ENCODE measurements around the gene OGDHL. TPM values are rescaled to one million over a fixed set of nuclear protein-coding genes. Genes with fewer than 3 reads are reported as not detected.

Gene OGDHL
- total and polyA plus RNA-seq, 3 experiments from 2014 or later: 0.55 to 0.70 TPM; not detected in 1

DNA sequence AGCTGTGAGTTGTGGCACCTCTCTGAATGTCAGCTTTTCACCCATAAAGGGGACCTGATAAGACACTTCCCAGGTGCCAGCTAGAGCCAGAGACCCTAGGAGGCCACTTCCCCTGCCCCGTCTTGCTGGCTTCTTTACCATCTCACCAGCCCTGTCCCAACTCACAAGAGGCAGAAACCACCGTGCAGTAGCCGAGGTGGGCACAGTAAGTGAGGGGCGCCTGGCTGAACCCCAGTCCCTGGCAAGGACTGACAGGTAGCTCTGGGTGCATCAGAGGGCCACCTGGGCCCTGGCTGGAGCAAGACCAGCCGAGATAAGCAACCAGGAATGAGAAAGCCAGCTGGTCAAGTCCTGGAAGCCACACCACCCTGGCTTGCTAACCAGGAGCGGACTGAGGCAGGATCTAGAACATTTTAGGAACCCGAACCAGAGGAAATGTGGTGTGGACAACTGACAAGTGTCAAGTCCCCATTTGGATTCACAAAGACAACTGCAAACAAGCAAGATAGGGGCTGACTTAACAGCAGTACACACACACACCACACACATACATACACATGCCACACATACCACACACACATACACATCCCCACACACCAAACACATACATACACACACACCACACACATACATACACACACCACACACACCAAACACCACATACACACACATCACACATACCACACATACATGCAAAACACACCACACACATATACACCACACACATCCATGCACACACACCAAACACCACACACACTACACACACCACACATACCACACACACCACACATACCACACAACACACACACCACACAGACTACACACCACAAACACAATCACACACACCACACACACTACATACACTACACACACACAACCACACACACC is 20.8 kb downstream of the OGDHL start:
- peak overlapping the region in 1 of 8 donors; percentile 6 for H3K27ac Mint-ChIP-seq
- no peak for DNase-seq
- ChIA-PET CTCF (no interaction called here), POLR2A (interaction anchor here (0.6 kb wide), 1 partner anchor 17 kb away, joined by 8 read pairs; no protein-coding TSS in a partner anchor)
- Histone ChIP-seq H3K4me3 (ENCODE audit: low read length) (no peak overlapping the region), H3K27me3 (ENCODE audit: insufficient read depth, low read length, poor library complexity, severe bottlenecking) (no peaks in the 10 kb centered on the region), H3K36me3 (ENCODE audit: insufficient read depth, low read length) (no peaks in the 10 kb centered on the region), H3K9me3 (ENCODE audit: low read length) (no peaks in the 10 kb centered on the region), H3K27ac (ENCODE audit: low read depth, low read length) (no peak overlapping the region), H3K4me1 (ENCODE audit: insufficient read depth, low read length) (no peaks in the 10 kb centered on the region)
- no peaks in the 10 kb centered on the region for H3K4me1 Mint-ChIP-seq
- H3K36me3 Mint-ChIP-seq: no peaks in the 10 kb centered on the region
- H3K4me3 Mint-ChIP-seq: no peak overlapping the region
- H3K27me3 Mint-ChIP-seq: peaks cover 0 to 3% of the 10 kb centered on the region in 2 donors
- H3K9me3 Mint-ChIP-seq: no peaks in the 10 kb centered on the region

DNA sequence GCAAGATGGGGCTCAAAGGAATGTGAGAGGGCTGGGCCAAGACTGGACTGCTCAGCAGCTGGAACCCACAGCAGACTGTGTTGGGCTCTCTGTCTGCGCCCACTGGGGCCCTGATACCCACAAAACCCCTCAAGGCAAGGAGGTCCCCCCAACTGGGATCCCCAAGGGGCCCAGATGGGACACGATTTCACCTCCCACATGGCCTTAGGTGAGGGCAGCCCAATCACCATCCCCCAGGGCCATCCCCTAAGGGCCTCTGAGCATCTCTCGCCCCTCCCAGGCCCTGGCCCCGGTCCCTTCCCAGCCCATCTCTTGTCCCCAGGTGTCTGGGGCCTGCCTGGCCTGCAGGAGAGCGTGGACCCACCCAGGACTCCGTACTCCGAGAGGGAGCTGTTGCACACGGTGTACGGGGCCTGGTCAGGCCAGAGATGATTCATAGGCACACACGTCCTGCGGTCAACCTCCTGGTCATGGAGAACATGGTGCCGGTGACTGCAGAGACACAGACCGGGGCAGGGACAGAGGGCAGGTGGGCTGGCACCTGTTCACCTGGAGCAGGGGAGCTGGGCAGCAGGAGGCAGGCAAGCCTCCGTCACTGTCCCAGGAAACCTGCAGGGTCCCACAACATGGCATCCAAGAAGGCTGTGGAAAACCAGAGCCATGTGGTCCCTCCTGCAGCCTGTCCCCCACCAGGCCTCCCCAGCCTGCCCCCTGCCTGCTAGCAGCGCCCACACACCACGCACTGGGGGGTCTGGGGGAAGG is 21.6 kb downstream of the OGDHL start:
- Histone ChIP-seq H3K9me3 (ENCODE audit: low read length) (no peaks in the 10 kb centered on the region), H3K4me1 (ENCODE audit: insufficient read depth, low read length) (no peaks in the 10 kb centered on the region), H3K27ac (ENCODE audit: low read depth, low read length) (no peak overlapping the region), H3K4me3 (ENCODE audit: low read length) (no peak overlapping the region), H3K27me3 (ENCODE audit: insufficient read depth, low read length, poor library complexity, severe bottlenecking) (no peaks in the 10 kb centered on the region), H3K36me3 (ENCODE audit: insufficient read depth, low read length) (no peaks in the 10 kb centered on the region)
- no peak for DNase-seq
- Mint-ChIP-seq H3K4me1 (no peaks in the 10 kb centered on the region), H3K36me3 (no peaks in the 10 kb centered on the region), H3K27ac (no peak overlapping the region), H3K4me3 (no peak overlapping the region), H3K9me3 (no peaks in the 10 kb centered on the region), H3K27me3 (no peaks in the 10 kb centered on the region)
- POLR2A ChIA-PET: interaction anchor here (0.6 kb wide), 1 partner anchor 16 kb away, joined by 8 read pairs; no protein-coding TSS in a partner anchor
- CTCF ChIA-PET: no interaction called here

DNA sequence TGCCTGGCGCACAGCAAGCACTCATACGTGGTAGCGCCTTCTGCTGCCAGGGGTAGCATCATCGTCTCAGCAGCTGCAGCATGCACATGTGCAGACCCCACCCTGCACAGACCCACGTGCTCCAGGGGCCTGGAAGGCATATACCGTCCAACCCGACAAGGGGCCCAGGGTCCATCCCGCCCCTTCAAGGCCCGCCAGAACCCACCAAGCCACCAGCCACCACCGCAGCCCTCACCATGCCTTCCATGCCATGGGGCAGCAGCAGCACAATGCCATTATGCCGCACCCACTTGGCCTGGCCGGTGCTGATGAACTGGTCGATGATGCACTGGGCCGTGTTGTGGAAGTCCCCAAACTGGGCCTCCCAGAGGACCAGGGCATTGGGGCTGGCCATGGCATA is 22.7 kb downstream of the OGDHL start:
- Mint-ChIP-seq H3K36me3 (no peaks in the 10 kb centered on the region), H3K27me3 (peaks cover 0 to 2% of the 10 kb centered on the region in 2 donors), H3K27ac (no peak overlapping the region), H3K4me1 (no peaks in the 10 kb centered on the region), H3K9me3 (no peaks in the 10 kb centered on the region), H3K4me3 (no peak overlapping the region)
- H3K27me3 ChIP-seq (ENCODE audit: insufficient read depth, low read length, poor library complexity, severe bottlenecking): no peaks in the 10 kb centered on the region
- H3K4me3 ChIP-seq (ENCODE audit: low read length): no peak overlapping the region
- H3K36me3 ChIP-seq (ENCODE audit: insufficient read depth, low read length): no peaks in the 10 kb centered on the region
- CTCF ChIA-PET: no interaction called here
- POLR2A ChIA-PET: no interaction called here
- H3K9me3 ChIP-seq (ENCODE audit: low read length): no peaks in the 10 kb centered on the region
- H3K4me1 ChIP-seq (ENCODE audit: insufficient read depth, low read length): no peaks in the 10 kb centered on the region
- no peak for DNase-seq
- H3K27ac ChIP-seq (ENCODE audit: low read depth, low read length): no peak overlapping the region

DNA sequence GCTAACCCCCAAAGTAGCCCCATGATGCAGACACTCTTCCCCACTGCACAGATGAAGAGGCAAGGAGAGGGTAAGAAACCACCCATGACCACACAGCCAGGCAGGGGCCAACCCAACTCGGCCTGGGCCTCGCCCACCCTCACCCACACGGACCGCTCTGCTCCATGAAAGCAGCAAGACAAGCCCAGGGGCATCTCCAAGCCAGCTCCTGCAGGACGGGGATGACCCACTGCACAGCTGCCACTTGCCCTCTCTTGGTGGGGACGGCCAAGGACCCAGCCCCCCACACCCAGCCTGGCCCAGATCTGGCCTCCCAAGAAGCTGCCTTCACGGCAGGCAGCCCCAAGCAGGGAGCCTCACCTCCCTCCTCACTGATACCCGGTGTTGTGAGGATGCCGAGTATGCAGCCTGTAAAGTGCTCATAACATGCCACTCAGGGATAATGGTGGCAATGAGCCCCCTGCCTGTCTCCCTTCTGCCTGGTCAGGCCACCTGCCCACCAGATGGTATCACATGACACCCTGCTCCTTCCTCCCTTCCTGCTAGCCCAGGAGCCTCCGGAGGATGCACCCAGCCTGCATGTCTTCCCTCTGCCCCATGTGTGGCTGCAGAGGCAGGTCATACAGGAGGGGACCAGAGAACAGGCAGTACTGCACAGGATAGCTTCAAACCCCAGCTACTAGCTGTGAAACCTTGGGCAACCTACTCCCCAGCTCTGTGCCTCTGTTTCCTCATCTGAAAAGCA is 23.3 kb downstream of the OGDHL start:
- no peaks in the 10 kb centered on the region for H3K4me1 Mint-ChIP-seq
- H3K4me3 Mint-ChIP-seq: no peak overlapping the region
- Histone ChIP-seq H3K4me3 (ENCODE audit: low read length) (no peak overlapping the region), H3K27ac (ENCODE audit: low read depth, low read length) (no peak overlapping the region), H3K4me1 (ENCODE audit: insufficient read depth, low read length) (no peaks in the 10 kb centered on the region), H3K27me3 (ENCODE audit: insufficient read depth, low read length, poor library complexity, severe bottlenecking) (no peaks in the 10 kb centered on the region), H3K36me3 (ENCODE audit: insufficient read depth, low read length) (no peaks in the 10 kb centered on the region), H3K9me3 (ENCODE audit: low read length) (no peaks in the 10 kb centered on the region)
- H3K9me3 Mint-ChIP-seq: no peaks in the 10 kb centered on the region
- CTCF ChIA-PET: no interaction called here
- H3K27ac Mint-ChIP-seq: no peak overlapping the region
- H3K27me3 Mint-ChIP-seq: peaks cover 0 to 2% of the 10 kb centered on the region in 2 donors
- POLR2A ChIA-PET: no interaction called here
- DNase-seq: no peak
- H3K36me3 Mint-ChIP-seq: no peaks in the 10 kb centered on the region

DNA sequence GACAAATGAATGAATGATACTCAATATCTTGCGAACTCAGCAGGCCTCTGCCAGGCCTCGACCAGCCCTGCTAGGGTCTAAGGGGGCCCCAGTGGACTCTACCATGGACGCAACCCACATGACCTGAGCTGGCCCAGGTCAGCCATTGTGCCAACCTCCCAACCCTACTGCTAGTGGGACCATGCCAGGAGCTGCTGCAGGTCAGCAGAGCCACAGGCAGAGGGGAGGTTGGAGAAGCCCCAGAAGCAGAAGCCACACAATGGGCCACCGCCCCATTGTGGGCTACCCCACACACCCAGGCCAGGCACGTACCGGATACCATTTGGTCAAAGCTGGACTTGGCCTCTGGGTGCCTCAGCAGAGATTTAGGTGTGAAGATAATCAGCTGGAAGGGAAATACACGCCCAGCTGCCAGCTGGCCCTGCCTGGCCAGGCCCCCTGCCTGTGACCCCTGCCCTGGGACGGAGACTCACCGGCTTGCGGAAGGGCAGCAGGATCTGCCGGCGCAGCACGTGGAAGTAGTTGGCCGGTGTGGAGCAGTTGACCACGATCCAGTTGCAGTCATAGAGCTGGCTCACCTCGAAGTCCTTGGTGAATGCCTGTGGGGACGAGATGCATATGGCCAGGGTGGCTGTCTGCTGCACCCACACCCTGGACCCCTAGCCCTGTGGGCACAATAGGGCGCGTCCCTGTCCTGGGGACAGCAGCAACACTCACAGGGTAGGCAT is 24.5 kb downstream of the OGDHL start:
- H3K36me3 Mint-ChIP-seq: no peaks in the 10 kb centered on the region
- CTCF ChIA-PET: no interaction called here
- Histone ChIP-seq H3K4me1 (ENCODE audit: insufficient read depth, low read length) (no peaks in the 10 kb centered on the region), H3K27me3 (ENCODE audit: insufficient read depth, low read length, poor library complexity, severe bottlenecking) (no peaks in the 10 kb centered on the region), H3K9me3 (ENCODE audit: low read length) (no peaks in the 10 kb centered on the region), H3K27ac (ENCODE audit: low read depth, low read length) (no peak overlapping the region), H3K4me3 (ENCODE audit: low read length) (no peak overlapping the region), H3K36me3 (ENCODE audit: insufficient read depth, low read length) (no peaks in the 10 kb centered on the region)
- no peak for DNase-seq
- no peak overlapping the region for H3K4me3 Mint-ChIP-seq
- H3K9me3 Mint-ChIP-seq: no peaks in the 10 kb centered on the region
- H3K27me3 Mint-ChIP-seq: peaks cover 0 to 2% of the 10 kb centered on the region in 2 donors
- POLR2A ChIA-PET: no interaction called here
- H3K27ac Mint-ChIP-seq: no peak overlapping the region
- no peaks in the 10 kb centered on the region for H3K4me1 Mint-ChIP-seq

DNA sequence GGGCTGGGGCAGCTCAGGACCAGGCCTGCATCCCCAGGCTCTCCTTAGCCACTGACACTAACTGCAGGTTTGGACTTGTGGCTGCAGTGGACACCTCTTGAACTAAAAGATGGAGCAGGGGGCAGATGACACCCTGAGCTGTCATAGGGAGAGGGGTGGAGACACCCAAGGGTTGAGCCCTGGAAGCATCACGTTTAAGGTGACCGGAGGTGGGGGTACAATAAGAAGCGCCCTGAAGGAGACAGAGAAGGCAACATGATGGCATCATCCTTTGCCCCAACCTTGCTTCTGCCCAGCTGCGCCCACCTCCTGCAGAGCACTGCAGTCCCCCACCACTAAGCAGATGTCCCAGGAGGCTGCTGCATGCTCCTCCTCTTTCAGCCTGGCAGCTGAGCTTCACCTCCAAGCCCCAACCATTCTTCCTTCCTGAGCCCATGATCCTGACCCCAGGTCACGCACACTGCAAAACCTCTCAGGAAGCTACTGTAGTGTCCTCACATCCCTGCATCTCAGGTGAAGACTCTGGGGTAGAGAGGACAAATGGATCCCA is 25.5 kb downstream of the OGDHL start:
- CTCF ChIA-PET: no interaction called here
- peaks cover 0 to 2% of the 10 kb centered on the region in 2 donors for H3K27me3 Mint-ChIP-seq
- Histone ChIP-seq H3K36me3 (ENCODE audit: insufficient read depth, low read length) (no peaks in the 10 kb centered on the region), H3K27ac (ENCODE audit: low read depth, low read length) (no peak overlapping the region), H3K27me3 (ENCODE audit: insufficient read depth, low read length, poor library complexity, severe bottlenecking) (no peaks in the 10 kb centered on the region), H3K9me3 (ENCODE audit: low read length) (no peaks in the 10 kb centered on the region), H3K4me1 (ENCODE audit: insufficient read depth, low read length) (no peaks in the 10 kb centered on the region), H3K4me3 (ENCODE audit: low read length) (no peak overlapping the region)
- H3K9me3 Mint-ChIP-seq: no peaks in the 10 kb centered on the region
- H3K36me3 Mint-ChIP-seq: no peaks in the 10 kb centered on the region
- no peak overlapping the region for H3K4me3 Mint-ChIP-seq
- POLR2A ChIA-PET: no interaction called here
- H3K27ac Mint-ChIP-seq: no peak overlapping the region
- H3K4me1 Mint-ChIP-seq: no peaks in the 10 kb centered on the region
- no peak for DNase-seq

DNA sequence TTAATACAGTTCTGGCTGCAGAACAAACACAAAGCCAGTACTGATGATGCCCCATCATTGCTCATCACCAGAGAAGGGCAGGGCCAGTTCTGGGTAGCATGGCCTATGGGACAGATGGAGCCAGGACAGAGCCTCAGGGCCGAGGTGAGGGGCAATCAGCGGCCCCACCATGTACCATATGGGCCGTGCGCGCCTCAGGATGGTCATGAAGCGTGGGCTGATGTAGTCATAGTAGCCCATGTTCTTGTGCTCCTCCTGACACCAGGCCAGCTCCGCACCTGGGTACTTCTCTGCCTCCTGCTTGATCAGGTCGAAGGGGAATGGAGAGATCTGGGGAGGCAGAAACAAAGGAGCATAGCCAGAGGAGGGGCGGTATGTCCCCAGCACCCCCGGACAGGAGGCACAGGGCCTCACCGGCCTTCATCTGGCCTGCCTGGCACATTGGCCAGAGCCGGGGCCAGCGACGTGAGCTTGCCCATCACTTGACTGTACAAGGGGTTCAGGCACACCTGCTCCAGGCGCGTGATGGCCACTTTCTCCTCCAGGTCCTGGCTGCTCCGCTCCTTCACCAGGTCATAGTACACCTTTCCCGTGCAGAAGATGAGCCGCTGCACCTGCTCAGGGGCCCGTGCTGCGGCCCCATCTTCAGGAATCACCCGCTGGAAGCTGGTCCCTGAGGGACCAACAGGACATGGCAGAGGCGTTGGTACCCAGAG is 26.1 kb downstream of the OGDHL start:
- H3K27me3 Mint-ChIP-seq: peaks cover 0 to 2% of the 10 kb centered on the region in 2 donors
- no peak overlapping the region for H3K27ac ChIP-seq (ENCODE audit: low read depth, low read length)
- DNase-seq: no peak
- ChIA-PET CTCF (no interaction called here), POLR2A (no interaction called here)
- H3K4me3 ChIP-seq (ENCODE audit: low read length): no peak overlapping the region
- no peaks in the 10 kb centered on the region for H3K9me3 ChIP-seq (ENCODE audit: low read length)
- H3K4me1 Mint-ChIP-seq: no peaks in the 10 kb centered on the region
- no peaks in the 10 kb centered on the region for H3K36me3 ChIP-seq (ENCODE audit: insufficient read depth, low read length)
- H3K9me3 Mint-ChIP-seq: no peaks in the 10 kb centered on the region
- H3K4me1 ChIP-seq (ENCODE audit: insufficient read depth, low read length): no peaks in the 10 kb centered on the region
- H3K4me3 Mint-ChIP-seq: no peak overlapping the region
- H3K27me3 ChIP-seq (ENCODE audit: insufficient read depth, low read length, poor library complexity, severe bottlenecking): no peaks in the 10 kb centered on the region
- no peak overlapping the region for H3K27ac Mint-ChIP-seq
- H3K36me3 Mint-ChIP-seq: no peaks in the 10 kb centered on the region
